GM12878 (cell line): Measurements from ENCODE around the gene SHFL. TPM values are rescaled to one million over a fixed set of nuclear protein-coding genes. Genes with fewer than 3 reads are reported as not detected.

Source experiments
- ATAC-seq: fragments of 200-7000 bp; cut with Tn5 transposase; 3 replicates; pipeline ENCODE4 v1.9.1; 2020; ENCODE audit warnings: mild to moderate bottlenecking, moderate library complexity
- BruUV-seq: library from RNA; stranded (reverse); fragments of 400-500 nt; replicated peaks from 2 replicates; lab custom pipeline; 2021; lab: Mats Ljungman, UMichigan
- CTCF ChIA-PET: fragments of 300-600 bp; sonication (Branson Sonifier 250); formaldehyde crosslinking; extraction: SDS; loops from one replicate; lab custom pipeline; 2021; ENCODE audit warnings: inconsistent platforms; lab: Yijun Ruan, JAX
- POLR2A ChIA-PET: fragments of 350-600 bp; formaldehyde crosslinking; extraction: SDS; loops from one replicate; lab custom pipeline; 2021; ENCODE audit warnings: inconsistent platforms; lab: Charles Lee
- RAD21 ChIA-PET: fragments of 300-600 bp; sonication (Branson Sonifier 250); formaldehyde crosslinking; loops from one replicate; lab custom pipeline; 2023; ENCODE audit warnings: antibody characterized with exemption; ENCODE audit not compliant: unreplicated experiment; lab: Charles Lee
- SMC1A ChIA-PET: fragments of 300-600 bp; sonication (Branson Sonifier 250); formaldehyde crosslinking; loops from one replicate; lab custom pipeline; 2023; ENCODE audit not compliant: unreplicated experiment, uncharacterized antibody; lab: Charles Lee
- DNase-seq: peaks from one replicate; pipeline ENCODE4 v3.0.0-alpha.2; 2011; ENCODE audit warnings: low read depth, low spot score
- FAIRE-seq: peaks from 3 replicates; lab custom pipeline; 2011; peaks lifted over from hg19 to GRCh38; lab: Jason Lieb, UNC
- H2AFZ ChIP-seq: 2 replicates; pipeline ENCODE4 v1.6.0; 2011; ENCODE audit warnings: low read depth, low read length, control low read depth; ENCODE audit not compliant: control insufficient read depth
- H3K27ac ChIP-seq: 2 replicates; pipeline ENCODE4 v1.5.1; 2011; ENCODE audit warnings: control low read depth; ENCODE audit not compliant: control insufficient read depth, insufficient read depth
- H3K27me3 ChIP-seq, 2 experiments: replicated peaks in 1 of 2; 2 replicates each; pipeline versions ENCODE4 v1.6.0 to v1.6.1; 2011; ENCODE audit warnings: low read length in 1 of 2; ENCODE audit not compliant: control insufficient read depth in 2 of 2, insufficient read depth in 2 of 2
- H3K36me3 ChIP-seq, 2 experiments: 2 replicates each; pipeline ENCODE4 v1.5.1; 2011; ENCODE audit warnings: low read length in 1 of 2; ENCODE audit not compliant: control insufficient read depth in 2 of 2, insufficient read depth in 2 of 2
- H3K4me1 ChIP-seq: 2 replicates; pipeline ENCODE4 v1.6.1; 2011; ENCODE audit warnings: mild to moderate bottlenecking, low read length, moderate library complexity, mixed read lengths; ENCODE audit not compliant: control insufficient read depth, insufficient read depth
- H3K4me2 ChIP-seq: 2 replicates; pipeline ENCODE4 v1.6.0; 2011; ENCODE audit warnings: control low read depth; ENCODE audit not compliant: control insufficient read depth, insufficient read depth
- H3K4me3 ChIP-seq: fragments of 200-600 bp; sonication (generic); 2 replicates; pipeline ENCODE4 v1.5.1; 2016
- H3K79me2 ChIP-seq: 2 replicates; pipeline ENCODE4 v1.6.0; 2011; ENCODE audit warnings: low read length; ENCODE audit not compliant: control insufficient read depth, insufficient read depth
- H3K9ac ChIP-seq: 2 replicates; pipeline ENCODE4 v1.8.0; 2011; ENCODE audit warnings: low read length, control low read depth, mixed read lengths; ENCODE audit not compliant: control insufficient read depth, insufficient read depth
- H3K9me3 ChIP-seq: replicated peaks from 3 replicates; pipeline ENCODE4 v1.5.1; 2011; ENCODE audit warnings: mild to moderate bottlenecking, low read length; ENCODE audit not compliant: control insufficient read depth, insufficient read depth
- H4K20me1 ChIP-seq: 2 replicates; pipeline ENCODE4 v1.6.0; 2011; ENCODE audit not compliant: control insufficient read depth, insufficient read depth
- BCL11A ChIP-seq: IDR thresholded peaks from 2 replicates; pipeline ENCODE4 v1.6.1; 2011; ENCODE audit warnings: low read depth, low read length
- CHD1 ChIP-seq: IDR thresholded peaks from 2 replicates; pipeline ENCODE4 v1.6.1; 2012; ENCODE audit warnings: low read depth, low read length, improper control_type of control experiment
- CREM ChIP-seq: IDR thresholded peaks from 2 replicates; pipeline ENCODE4 v1.6.1; 2014; ENCODE audit warnings: antibody characterized with exemption, low read depth
- E4F1 ChIP-seq: fragments of 450-650 bp; IDR thresholded peaks from 2 replicates; pipeline ENCODE4 v1.6.1; 2018; ENCODE audit warnings: borderline replicate concordance, mild to moderate bottlenecking; ENCODE audit not compliant: partially characterized antibody
- HDGF ChIP-seq: fragments of 450-650 bp; IDR thresholded peaks from 2 replicates; pipeline ENCODE4 v1.6.1; 2016; ENCODE audit warnings: antibody characterized with exemption
- KAT2A ChIP-seq: conservative IDR thresholded peaks from 2 replicates; pipeline ENCODE4 v1.6.1; 2011; ENCODE audit warnings: low read depth, low read length; ENCODE audit not compliant: control insufficient read depth
- MYB ChIP-seq: fragments of 150-350 bp; IDR thresholded peaks from 2 replicates; pipeline ENCODE4 v1.6.1; 2014; ENCODE audit warnings: mild to moderate bottlenecking, low read depth, low read length, borderline replicate concordance
- RELB ChIP-seq: fragments of 450-650 bp; IDR thresholded peaks from 2 replicates; pipeline ENCODE4 v1.6.1; 2017; ENCODE audit warnings: low read depth, mild to moderate bottlenecking, moderate library complexity
- SMARCA5 ChIP-seq: fragments of 450-650 bp; IDR thresholded peaks from 2 replicates; pipeline ENCODE4 v1.6.1; 2017; ENCODE audit warnings: mild to moderate bottlenecking
- ZNF622 ChIP-seq: fragments of 450-650 bp; IDR thresholded peaks from 2 replicates; pipeline ENCODE4 v1.6.1; 2017; ENCODE audit warnings: mild to moderate bottlenecking, inconsistent platforms
- WGBS: methylation state at CpG from one replicate; pipeline ENCODE4 v1.1.6; 2016; ENCODE audit warnings: low lambda C conversion rate; ENCODE audit not compliant: insufficient replicate concordance, insufficient coverage; ENCODE audit errors: missing lambda C conversion rate; 5-methylcytosine and 5-hydroxymethylcytosine counted together
- in situ Hi-C: fragments of 300-500 bp; cut with MboI; formaldehyde crosslinking; loops from 9 replicates; pipeline ENCODE4 v1.14.3; 2018; ENCODE audit warnings: mixed read lengths
- intact Hi-C: fragments of 100-400 bp; cut with micrococcal nuclease; formaldehyde crosslinking; loops from one replicate; pipeline ENCODE4 v1.14.2; 2022; ENCODE audit not compliant: unreplicated experiment
- polyA plus RNA-seq, 11 experiments: library from polyadenylated mRNA; depleted of rRNA in 4 of 11; unstranded in 6 of 11; stranded (reverse) in 5 of 11; fragments of >200 nt; fragmentation: Nextera tagmentation in 4 of 11; fragmentation: Illumina TruSeq in 1 of 11; extraction: Ambion mirVana in 4 of 11; extraction: Trizol in 1 of 11; gene quantifications; 1 replicate in 1 of 11; 2 replicates in 10 of 11; pipeline versions ENCODE4 v1.2.1 to v1.2.3, GENCODE V29; 2011 to 2016; ENCODE audit warnings: inconsistent platforms in 2 of 11, missing spikeins in 2 of 11, low read depth in 1 of 11
- total RNA-seq, 4 experiments: library from RNA; depleted of rRNA in 3 of 4; stranded (reverse); fragments of >200 nt in 3 of 4; fragmentation: Illumina TruSeq in 1 of 4; extraction: Trizol in 1 of 4; gene quantifications; 2 replicates each; pipeline versions ENCODE4 v1.2.1 to v1.2.3, GENCODE V29; 2013 to 2021
- TF ChIP-seq, protein P1 (sequence below): IDR thresholded peaks from 2 replicates; pipeline ENCODE4 v1.6.1; 2011; ENCODE audit warnings: borderline replicate concordance, low read depth, mild to moderate bottlenecking, moderate library complexity, low read length; ENCODE audit not compliant: insufficient read depth, poor library complexity, severe bottlenecking
- TF ChIP-seq, protein P2 (sequence below): fragments of 450-650 bp; IDR thresholded peaks from 2 replicates; pipeline ENCODE4 v1.6.1; 2017; ENCODE audit warnings: mild to moderate bottlenecking, low read depth, inconsistent platforms; ENCODE audit not compliant: poor library complexity, severe bottlenecking

The SHFL gene
- total and polyA plus RNA-seq, 10 of the 15 experiments (the other 5 are each of a cell fraction or from before 2014, with no cell fraction given), result 8.0 to 83.8 (median 40.7) TPM

- TF ChIP-seq CHD1, result no peak
- no peak for TF ChIP-seq CREM
Observed at GRCh38 chr19:10037367-10037766, 48.8 kb upstream of the SHFL start (continued).

- Histone ChIP-seq H2AFZ (no peak overlapping the region), H3K79me2 (no peaks in the 10 kb centered on the region), H3K36me3 (no peaks in the 10 kb centered on the region), H3K4me1 (no peaks in the 10 kb centered on the region), H3K4me3 (no peak overlapping the region), H3K27ac (no peak overlapping the region), H3K27me3 (no peaks in the 10 kb centered on the region; a peak in 1 of 4 replicates), H3K9ac (no peak overlapping the region), H3K9me3 (no peaks in the 10 kb centered on the region), H3K4me2 (no peak overlapping the region), H4K20me1 (no peaks in the 10 kb centered on the region)
- FAIRE-seq (no peak), ATAC-seq (no peak), DNase-seq (no peak)
- intact Hi-C loops (no loop called here), in situ Hi-C loops (no loop called here)
- BruUV-seq, result no TSS peak
- RAD21 ChIA-PET, result no interaction called here
- CTCF ChIA-PET, result interaction anchor here (1.8 kb wide), 1 partner anchor 10 kb away, joined by 4 read pairs; no protein-coding TSS in a partner anchor
- POLR2A ChIA-PET, result no interaction called here
- 15% methylated on average over 5 of the region's 5 CpGs for WGBS
- SMC1A ChIA-PET, result no interaction called here
- TF ChIP-seq MYB (no peak), ZNF622 (no peak), HDGF (no peak), RELB (no peak), SMARCA5 (no peak), BCL11A (no peak), E4F1 (no peak), KAT2A (no peak)
- TF ChIP-seq, protein P1, sequence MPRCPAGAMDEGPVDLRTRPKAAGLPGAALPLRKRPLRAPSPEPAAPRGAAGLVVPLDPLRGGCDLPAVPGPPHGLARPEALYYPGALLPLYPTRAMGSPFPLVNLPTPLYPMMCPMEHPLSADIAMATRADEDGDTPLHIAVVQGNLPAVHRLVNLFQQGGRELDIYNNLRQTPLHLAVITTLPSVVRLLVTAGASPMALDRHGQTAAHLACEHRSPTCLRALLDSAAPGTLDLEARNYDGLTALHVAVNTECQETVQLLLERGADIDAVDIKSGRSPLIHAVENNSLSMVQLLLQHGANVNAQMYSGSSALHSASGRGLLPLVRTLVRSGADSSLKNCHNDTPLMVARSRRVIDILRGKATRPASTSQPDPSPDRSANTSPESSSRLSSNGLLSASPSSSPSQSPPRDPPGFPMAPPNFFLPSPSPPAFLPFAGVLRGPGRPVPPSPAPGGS, result no peak
- TF ChIP-seq, protein P2, sequence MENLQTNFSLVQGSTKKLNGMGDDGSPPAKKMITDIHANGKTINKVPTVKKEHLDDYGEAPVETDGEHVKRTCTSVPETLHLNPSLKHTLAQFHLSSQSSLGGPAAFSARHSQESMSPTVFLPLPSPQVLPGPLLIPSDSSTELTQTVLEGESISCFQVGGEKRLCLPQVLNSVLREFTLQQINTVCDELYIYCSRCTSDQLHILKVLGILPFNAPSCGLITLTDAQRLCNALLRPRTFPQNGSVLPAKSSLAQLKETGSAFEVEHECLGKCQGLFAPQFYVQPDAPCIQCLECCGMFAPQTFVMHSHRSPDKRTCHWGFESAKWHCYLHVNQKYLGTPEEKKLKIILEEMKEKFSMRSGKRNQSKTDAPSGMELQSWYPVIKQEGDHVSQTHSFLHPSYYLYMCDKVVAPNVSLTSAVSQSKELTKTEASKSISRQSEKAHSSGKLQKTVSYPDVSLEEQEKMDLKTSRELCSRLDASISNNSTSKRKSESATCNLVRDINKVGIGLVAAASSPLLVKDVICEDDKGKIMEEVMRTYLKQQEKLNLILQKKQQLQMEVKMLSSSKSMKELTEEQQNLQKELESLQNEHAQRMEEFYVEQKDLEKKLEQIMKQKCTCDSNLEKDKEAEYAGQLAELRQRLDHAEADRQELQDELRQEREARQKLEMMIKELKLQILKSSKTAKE, result no peak
Observed at GRCh38 chr19:10037809-10038208, 48.3 kb upstream of the SHFL start.
